GM12878 (cell line): Measurements from ENCODE around the gene SPAG9. TPM values are rescaled to one million over a fixed set of nuclear protein-coding genes. Genes with fewer than 3 reads are reported as not detected.

ENCODE experiments used
- ATAC-seq: fragments of 200-7000 bp; cut with Tn5 transposase; 3 replicates; pipeline ENCODE4 v1.9.1; 2020; ENCODE audit warnings: mild to moderate bottlenecking, moderate library complexity
- BruUV-seq: library from RNA; stranded (reverse); fragments of 400-500 nt; replicated peaks from 2 replicates; lab custom pipeline; 2021; lab: Mats Ljungman, UMichigan
- CTCF ChIA-PET: fragments of 300-600 bp; sonication (Branson Sonifier 250); formaldehyde crosslinking; extraction: SDS; loops from one replicate; lab custom pipeline; 2021; ENCODE audit warnings: inconsistent platforms; lab: Yijun Ruan, JAX
- POLR2A ChIA-PET: fragments of 350-600 bp; formaldehyde crosslinking; extraction: SDS; loops from one replicate; lab custom pipeline; 2021; ENCODE audit warnings: inconsistent platforms; lab: Charles Lee
- RAD21 ChIA-PET: fragments of 300-600 bp; sonication (Branson Sonifier 250); formaldehyde crosslinking; loops from one replicate; lab custom pipeline; 2023; ENCODE audit warnings: antibody characterized with exemption; ENCODE audit not compliant: unreplicated experiment; lab: Charles Lee
- SMC1A ChIA-PET: fragments of 300-600 bp; sonication (Branson Sonifier 250); formaldehyde crosslinking; loops from one replicate; lab custom pipeline; 2023; ENCODE audit not compliant: unreplicated experiment, uncharacterized antibody; lab: Charles Lee
- DNase-seq: peaks from one replicate; pipeline ENCODE4 v3.0.0-alpha.2; 2011; ENCODE audit warnings: low read depth, low spot score
- FAIRE-seq: peaks from 3 replicates; lab custom pipeline; 2011; peaks lifted over from hg19 to GRCh38; lab: Jason Lieb, UNC
- H2AFZ ChIP-seq: 2 replicates; pipeline ENCODE4 v1.6.0; 2011; ENCODE audit warnings: low read depth, low read length, control low read depth; ENCODE audit not compliant: control insufficient read depth
- H3K27ac ChIP-seq: 2 replicates; pipeline ENCODE4 v1.5.1; 2011; ENCODE audit warnings: control low read depth; ENCODE audit not compliant: control insufficient read depth, insufficient read depth
- H3K27me3 ChIP-seq, 2 experiments: replicated peaks in 1 of 2; 2 replicates each; pipeline versions ENCODE4 v1.6.0 to v1.6.1; 2011; ENCODE audit warnings: low read length in 1 of 2; ENCODE audit not compliant: control insufficient read depth in 2 of 2, insufficient read depth in 2 of 2
- H3K36me3 ChIP-seq, 2 experiments: 2 replicates each; pipeline ENCODE4 v1.5.1; 2011; ENCODE audit warnings: low read length in 1 of 2; ENCODE audit not compliant: control insufficient read depth in 2 of 2, insufficient read depth in 2 of 2
- H3K4me1 ChIP-seq: 2 replicates; pipeline ENCODE4 v1.6.1; 2011; ENCODE audit warnings: mild to moderate bottlenecking, low read length, moderate library complexity, mixed read lengths; ENCODE audit not compliant: control insufficient read depth, insufficient read depth
- H3K4me2 ChIP-seq: 2 replicates; pipeline ENCODE4 v1.6.0; 2011; ENCODE audit warnings: control low read depth; ENCODE audit not compliant: control insufficient read depth, insufficient read depth
- H3K4me3 ChIP-seq: fragments of 200-600 bp; sonication (generic); 2 replicates; pipeline ENCODE4 v1.5.1; 2016
- H3K79me2 ChIP-seq: 2 replicates; pipeline ENCODE4 v1.6.0; 2011; ENCODE audit warnings: low read length; ENCODE audit not compliant: control insufficient read depth, insufficient read depth
- H3K9ac ChIP-seq: 2 replicates; pipeline ENCODE4 v1.8.0; 2011; ENCODE audit warnings: low read length, control low read depth, mixed read lengths; ENCODE audit not compliant: control insufficient read depth, insufficient read depth
- H3K9me3 ChIP-seq: replicated peaks from 3 replicates; pipeline ENCODE4 v1.5.1; 2011; ENCODE audit warnings: mild to moderate bottlenecking, low read length; ENCODE audit not compliant: control insufficient read depth, insufficient read depth
- H4K20me1 ChIP-seq: 2 replicates; pipeline ENCODE4 v1.6.0; 2011; ENCODE audit not compliant: control insufficient read depth, insufficient read depth
- ASH2L ChIP-seq: fragments of 300-600, 200-600 bp; sonication (generic); IDR thresholded peaks from 2 replicates; pipeline ENCODE4 v1.6.1; 2017; ENCODE audit warnings: low read depth, mild to moderate bottlenecking, borderline replicate concordance
- BCL11A ChIP-seq: IDR thresholded peaks from 2 replicates; pipeline ENCODE4 v1.6.1; 2011; ENCODE audit warnings: low read depth, low read length
- BHLHE40 ChIP-seq, 2 experiments: fragments of 450-650 bp in 1 of 2; IDR thresholded peaks; 2 replicates each; pipeline ENCODE4 v1.6.1; 2011 to 2017; ENCODE audit warnings: low read depth in 2 of 2, borderline replicate concordance in 1 of 2, improper control_type of control experiment in 1 of 2, low read length in 1 of 2, mild to moderate bottlenecking in 1 of 2
- CBX3 ChIP-seq: fragments of 200-600 bp; sonication (generic); IDR thresholded peaks from 2 replicates; pipeline ENCODE4 v1.6.1; 2016; ENCODE audit warnings: low read depth, borderline replicate concordance
- CHD1 ChIP-seq: IDR thresholded peaks from 2 replicates; pipeline ENCODE4 v1.6.1; 2012; ENCODE audit warnings: low read depth, low read length, improper control_type of control experiment
- FOS ChIP-seq: IDR thresholded peaks from 3 replicates; pipeline ENCODE4 v1.6.1; 2011; ENCODE audit warnings: borderline replicate concordance; ENCODE audit not compliant: insufficient read length; ENCODE audit errors: extremely low read depth
- JUNB ChIP-seq: IDR thresholded peaks from 2 replicates; pipeline ENCODE4 v1.6.1; 2016; ENCODE audit warnings: antibody characterized with exemption, mild to moderate bottlenecking
- JUND ChIP-seq: IDR thresholded peaks from 2 replicates; pipeline ENCODE4 v1.6.1; 2012; ENCODE audit warnings: low read depth, mild to moderate bottlenecking, low read length, improper control_type of control experiment, moderate library complexity
- MYB ChIP-seq: fragments of 150-350 bp; IDR thresholded peaks from 2 replicates; pipeline ENCODE4 v1.6.1; 2014; ENCODE audit warnings: mild to moderate bottlenecking, low read depth, low read length, borderline replicate concordance
- PAX8 ChIP-seq: fragments of 450-650 bp; IDR thresholded peaks from 2 replicates; pipeline ENCODE4 v1.6.1; 2017; ENCODE audit warnings: mild to moderate bottlenecking, moderate library complexity
- RBBP5 ChIP-seq: fragments of 200-600 bp; sonication (generic); conservative IDR thresholded peaks from 2 replicates; pipeline ENCODE4 v1.6.1; 2016
- SP1 ChIP-seq: IDR thresholded peaks from one replicate; pipeline ENCODE4 v1.6.1; 2011; ENCODE audit warnings: low read depth, low read length
- SUZ12 ChIP-seq: fragments of 200-600 bp; sonication (generic); IDR thresholded peaks from one replicate; pipeline ENCODE4 v1.6.1; 2018; ENCODE audit warnings: antibody characterized with exemption, mild to moderate bottlenecking; ENCODE audit not compliant: unreplicated experiment
- TAF1 ChIP-seq: IDR thresholded peaks from 2 replicates; pipeline ENCODE4 v1.6.1; 2011; ENCODE audit warnings: mild to moderate bottlenecking, low read depth, low read length, borderline replicate concordance
- TCF7 ChIP-seq: IDR thresholded peaks from 2 replicates; pipeline ENCODE4 v1.6.1; 2014; ENCODE audit warnings: antibody characterized with exemption, borderline replicate concordance
- ZBED1 ChIP-seq: IDR thresholded peaks from 2 replicates; pipeline ENCODE4 v1.6.1; 2016; ENCODE audit warnings: borderline replicate concordance
- ZNF24 ChIP-seq: fragments of 450-650 bp; IDR thresholded peaks from 2 replicates; pipeline ENCODE4 v1.6.1; 2017; ENCODE audit warnings: antibody characterized with exemption, mild to moderate bottlenecking
- WGBS: methylation state at CpG from one replicate; pipeline ENCODE4 v1.1.6; 2016; ENCODE audit warnings: low lambda C conversion rate; ENCODE audit not compliant: insufficient replicate concordance, insufficient coverage; ENCODE audit errors: missing lambda C conversion rate; 5-methylcytosine and 5-hydroxymethylcytosine counted together
- in situ Hi-C: fragments of 300-500 bp; cut with MboI; formaldehyde crosslinking; loops from 9 replicates; pipeline ENCODE4 v1.14.3; 2018; ENCODE audit warnings: mixed read lengths
- intact Hi-C: fragments of 100-400 bp; cut with micrococcal nuclease; formaldehyde crosslinking; loops from one replicate; pipeline ENCODE4 v1.14.2; 2022; ENCODE audit not compliant: unreplicated experiment
- polyA plus RNA-seq, 11 experiments: library from polyadenylated mRNA; depleted of rRNA in 4 of 11; unstranded in 6 of 11; stranded (reverse) in 5 of 11; fragments of >200 nt; fragmentation: Nextera tagmentation in 4 of 11; fragmentation: Illumina TruSeq in 1 of 11; extraction: Ambion mirVana in 4 of 11; extraction: Trizol in 1 of 11; gene quantifications; 1 replicate in 1 of 11; 2 replicates in 10 of 11; pipeline versions ENCODE4 v1.2.1 to v1.2.3, GENCODE V29; 2011 to 2016; ENCODE audit warnings: inconsistent platforms in 2 of 11, missing spikeins in 2 of 11, low read depth in 1 of 11
- total RNA-seq, 4 experiments: library from RNA; depleted of rRNA in 3 of 4; stranded (reverse); fragments of >200 nt in 3 of 4; fragmentation: Illumina TruSeq in 1 of 4; extraction: Trizol in 1 of 4; gene quantifications; 2 replicates each; pipeline versions ENCODE4 v1.2.1 to v1.2.3, GENCODE V29; 2013 to 2021
- TF ChIP-seq, protein P1 (sequence below): fragments of 450-650 bp; IDR thresholded peaks from 2 replicates; pipeline ENCODE4 v1.6.1; 2017; ENCODE audit warnings: borderline replicate concordance
- TF ChIP-seq, protein P2 (sequence below): fragments of 450-650 bp; IDR thresholded peaks from 2 replicates; pipeline ENCODE4 v1.6.1; 2014; ENCODE audit warnings: mild to moderate bottlenecking
- TF ChIP-seq, protein P3 (sequence below), 3 experiments: IDR thresholded peaks in 2 of 3; conservative IDR thresholded peaks in 1 of 3; 2 replicates each; pipeline ENCODE4 v1.5.1; 2011; ENCODE audit warnings: low read depth in 3 of 3, low read length in 3 of 3, mild to moderate bottlenecking in 3 of 3, control low read depth in 2 of 3, moderate library complexity in 2 of 3, inconsistent platforms in 1 of 3, mixed read lengths in 1 of 3; ENCODE audit not compliant: control insufficient read depth in 2 of 3, insufficient read depth in 1 of 3; ENCODE audit errors: extremely low read depth in 1 of 3

The SPAG9 gene
- total and polyA plus RNA-seq, 10 of the 15 experiments (the other 5 are each of a cell fraction or from before 2014, with no cell fraction given) = 6.6 to 42.0 (median 24.9) TPM

- Histone ChIP-seq H3K4me3 (no peak overlapping the region), H3K9ac (no peak overlapping the region), H3K27ac (no peak overlapping the region), H4K20me1 (no peaks in the 10 kb centered on the region), H3K79me2 (no peaks in the 10 kb centered on the region), H3K27me3 (no peaks in the 10 kb centered on the region)
- no peak for DNase-seq
- POLR2A ChIA-PET = interaction anchor here (0.9 kb wide), 1 partner anchor 95 kb away, joined by 5 read pairs; the partner anchor contains the start of gene TOB1
- SMC1A ChIA-PET = interaction anchor here (1.2 kb wide), 1 partner anchor 12 kb away, joined by 3 read pairs; no protein-coding TSS in a partner anchor
- intact Hi-C loops (no loop called here), in situ Hi-C loops (no loop called here)
- FAIRE-seq = no peak
- no peak for TF ChIP-seq FOS
- TF ChIP-seq, protein P1, sequence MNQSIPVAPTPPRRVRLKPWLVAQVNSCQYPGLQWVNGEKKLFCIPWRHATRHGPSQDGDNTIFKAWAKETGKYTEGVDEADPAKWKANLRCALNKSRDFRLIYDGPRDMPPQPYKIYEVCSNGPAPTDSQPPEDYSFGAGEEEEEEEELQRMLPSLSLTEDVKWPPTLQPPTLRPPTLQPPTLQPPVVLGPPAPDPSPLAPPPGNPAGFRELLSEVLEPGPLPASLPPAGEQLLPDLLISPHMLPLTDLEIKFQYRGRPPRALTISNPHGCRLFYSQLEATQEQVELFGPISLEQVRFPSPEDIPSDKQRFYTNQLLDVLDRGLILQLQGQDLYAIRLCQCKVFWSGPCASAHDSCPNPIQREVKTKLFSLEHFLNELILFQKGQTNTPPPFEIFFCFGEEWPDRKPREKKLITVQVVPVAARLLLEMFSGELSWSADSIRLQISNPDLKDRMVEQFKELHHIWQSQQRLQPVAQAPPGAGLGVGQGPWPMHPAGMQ = no peak
- TF ChIP-seq RBBP5 = no peak
- TF ChIP-seq MYB = no peak
- TF ChIP-seq ZBED1 = no peak
- no peak for TF ChIP-seq CBX3
- no peak for TF ChIP-seq SUZ12
- no peak for TF ChIP-seq TAF1
- no peak for TF ChIP-seq JUND
- TF ChIP-seq SP1 = no peak
- TF ChIP-seq, protein P2, sequence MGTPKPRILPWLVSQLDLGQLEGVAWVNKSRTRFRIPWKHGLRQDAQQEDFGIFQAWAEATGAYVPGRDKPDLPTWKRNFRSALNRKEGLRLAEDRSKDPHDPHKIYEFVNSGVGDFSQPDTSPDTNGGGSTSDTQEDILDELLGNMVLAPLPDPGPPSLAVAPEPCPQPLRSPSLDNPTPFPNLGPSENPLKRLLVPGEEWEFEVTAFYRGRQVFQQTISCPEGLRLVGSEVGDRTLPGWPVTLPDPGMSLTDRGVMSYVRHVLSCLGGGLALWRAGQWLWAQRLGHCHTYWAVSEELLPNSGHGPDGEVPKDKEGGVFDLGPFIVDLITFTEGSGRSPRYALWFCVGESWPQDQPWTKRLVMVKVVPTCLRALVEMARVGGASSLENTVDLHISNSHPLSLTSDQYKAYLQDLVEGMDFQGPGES = no peak
- TF ChIP-seq BCL11A = no peak
- TF ChIP-seq ZNF24 = no peak
- no peak for TF ChIP-seq ASH2L
- no peak for TF ChIP-seq JUNB
- TF ChIP-seq, protein P3, sequence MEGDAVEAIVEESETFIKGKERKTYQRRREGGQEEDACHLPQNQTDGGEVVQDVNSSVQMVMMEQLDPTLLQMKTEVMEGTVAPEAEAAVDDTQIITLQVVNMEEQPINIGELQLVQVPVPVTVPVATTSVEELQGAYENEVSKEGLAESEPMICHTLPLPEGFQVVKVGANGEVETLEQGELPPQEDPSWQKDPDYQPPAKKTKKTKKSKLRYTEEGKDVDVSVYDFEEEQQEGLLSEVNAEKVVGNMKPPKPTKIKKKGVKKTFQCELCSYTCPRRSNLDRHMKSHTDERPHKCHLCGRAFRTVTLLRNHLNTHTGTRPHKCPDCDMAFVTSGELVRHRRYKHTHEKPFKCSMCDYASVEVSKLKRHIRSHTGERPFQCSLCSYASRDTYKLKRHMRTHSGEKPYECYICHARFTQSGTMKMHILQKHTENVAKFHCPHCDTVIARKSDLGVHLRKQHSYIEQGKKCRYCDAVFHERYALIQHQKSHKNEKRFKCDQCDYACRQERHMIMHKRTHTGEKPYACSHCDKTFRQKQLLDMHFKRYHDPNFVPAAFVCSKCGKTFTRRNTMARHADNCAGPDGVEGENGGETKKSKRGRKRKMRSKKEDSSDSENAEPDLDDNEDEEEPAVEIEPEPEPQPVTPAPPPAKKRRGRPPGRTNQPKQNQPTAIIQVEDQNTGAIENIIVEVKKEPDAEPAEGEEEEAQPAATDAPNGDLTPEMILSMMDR (IDR thresholded peaks at IDR 0.05 in 2 of 3, conservative IDR thresholded peaks at IDR 0.05 in 1 of 3; ENCODE audit: control insufficient read depth in 2 of 3, extremely low read depth in 1 of 3, insufficient read depth in 1 of 3, low read depth in 3 of 3, low read length in 3 of 3) = no peak
- TF ChIP-seq TCF7 = no peak
- TF ChIP-seq PAX8 = no peak
- no peak for TF ChIP-seq BHLHE40 (IDR thresholded peaks at IDR 0.05; ENCODE audit: borderline replicate concordance in 1 of 2, low read depth in 2 of 2, low read length in 1 of 2)
- no peak for TF ChIP-seq CHD1
- TF ChIP-seq, all 136 proteins: peak for 0
- no peak overlapping the region for H2AFZ ChIP-seq
- no TSS peak for BruUV-seq
- ATAC-seq = no peak
- H3K4me2 ChIP-seq = no peak overlapping the region
- WGBS = 95% methylated on average over 9 of the region's 9 CpGs
- peaks cover 0 to 3% of the 10 kb centered on the region in 2 experiments; a peak in 2 of 4 replicates for H3K36me3 ChIP-seq
- ChIA-PET RAD21 (no interaction called here), CTCF (interaction anchor here (1.0 to 1.4 kb wide), 3 partner anchors 16 to 109 kb away, joined by 3 to 9 read pairs (median 4); no protein-coding TSS in a partner anchor)
- H3K4me1 ChIP-seq = no peaks in the 10 kb centered on the region
- H3K9me3 ChIP-seq = no peaks in the 10 kb centered on the region
These were observed 159.1 kb downstream of the SPAG9 start for GRCh38 chr17:50961282-50962220.
